ENCODE results near the gene USP49.
A peak's percentile ranks its signal among the peaks of the same experiment; 100 is the strongest.

The USP49 gene

DNA sequence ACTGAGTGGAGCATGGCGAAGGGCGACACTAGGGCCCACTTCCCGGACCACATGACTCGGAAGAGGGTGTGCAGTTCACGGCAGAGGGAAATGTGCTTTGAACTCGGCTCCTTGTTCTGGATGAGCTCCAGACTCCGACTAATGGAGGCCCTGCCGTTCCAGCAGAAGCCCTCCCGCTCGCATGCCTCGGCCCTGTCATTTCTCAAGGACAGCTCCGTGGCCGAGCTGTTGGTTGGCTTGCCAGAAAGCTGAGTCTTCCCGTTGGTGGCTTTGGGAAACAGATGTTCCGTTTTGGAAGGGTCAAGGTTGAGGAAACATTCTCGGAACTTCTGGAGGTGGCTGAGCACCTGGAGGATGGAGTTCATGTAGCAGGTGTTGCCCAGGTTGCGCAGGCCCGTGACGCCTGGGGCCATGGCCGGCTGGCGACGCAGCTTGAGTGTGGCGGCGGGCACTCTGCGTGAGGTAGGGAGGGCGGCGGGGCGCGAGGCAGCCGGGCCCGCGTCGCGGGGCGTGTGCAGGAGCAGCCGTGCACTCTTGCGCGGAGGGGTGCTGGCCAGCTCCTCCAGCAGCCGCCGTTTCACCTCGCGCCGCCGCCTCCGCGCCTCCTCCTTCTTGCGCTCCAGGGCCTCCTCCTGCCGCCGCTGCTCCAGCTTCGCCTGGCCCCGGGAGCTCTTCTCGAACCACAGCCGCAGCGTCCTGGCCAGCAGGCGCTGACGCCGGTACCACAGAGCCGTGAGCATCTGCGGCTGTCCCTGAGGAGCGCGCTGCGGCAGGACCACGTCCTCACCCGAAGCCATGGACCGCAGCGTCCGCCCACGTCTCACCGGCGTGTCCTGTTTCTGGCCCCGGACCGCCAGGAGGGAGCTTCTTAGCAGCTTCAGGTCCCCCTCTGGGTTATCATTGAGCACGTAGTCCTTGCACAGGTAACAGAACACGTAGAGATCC is 89.1 kb downstream of the USP49 start:
- no peak for DNase-seq

- DNase-seq, result no peak
Measured at GRCh38 chr6:41801380-41801779, 93.8 kb downstream of the USP49 start.

GRCh38 chr6:41799559-41799911 is 95.6 kb downstream of the USP49 start:
- no peak for DNase-seq

GRCh38 chr6:41798901-41799558 is 96.1 kb downstream of the USP49 start:
- DNase-seq, result no peak

- no peak for DNase-seq
Measured at GRCh38 chr6:41796474-41796873, 98.7 kb downstream of the USP49 start.

GRCh38 chr6:41791984-41792383 is 103.2 kb downstream of the USP49 start:
- no peak for DNase-seq

GRCh38 chr6:41791305-41791704 is 103.9 kb downstream of the USP49 start:
- DNase-seq, result no peak

- DNase-seq, result no peak
Measured at GRCh38 chr6:41790045-41790444, 105.1 kb downstream of the USP49 start.

DNA sequence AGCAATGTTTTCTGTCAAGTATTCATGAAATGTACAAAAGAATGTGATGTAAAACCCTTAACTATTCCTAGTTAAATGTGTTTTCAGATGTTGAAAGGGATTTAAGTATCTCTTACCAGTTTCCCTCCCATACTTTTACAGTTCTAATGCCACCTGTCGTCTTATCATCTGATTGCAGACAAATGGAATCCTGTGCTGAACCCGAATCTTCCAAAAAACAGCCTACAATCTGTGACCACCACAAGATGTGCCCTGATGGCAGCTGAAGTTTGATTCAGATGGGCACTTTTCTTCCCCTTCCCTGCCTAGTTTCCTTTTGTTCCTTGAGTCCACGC is 105.8 kb downstream of the USP49 start:
- no peak for DNase-seq

DNA sequence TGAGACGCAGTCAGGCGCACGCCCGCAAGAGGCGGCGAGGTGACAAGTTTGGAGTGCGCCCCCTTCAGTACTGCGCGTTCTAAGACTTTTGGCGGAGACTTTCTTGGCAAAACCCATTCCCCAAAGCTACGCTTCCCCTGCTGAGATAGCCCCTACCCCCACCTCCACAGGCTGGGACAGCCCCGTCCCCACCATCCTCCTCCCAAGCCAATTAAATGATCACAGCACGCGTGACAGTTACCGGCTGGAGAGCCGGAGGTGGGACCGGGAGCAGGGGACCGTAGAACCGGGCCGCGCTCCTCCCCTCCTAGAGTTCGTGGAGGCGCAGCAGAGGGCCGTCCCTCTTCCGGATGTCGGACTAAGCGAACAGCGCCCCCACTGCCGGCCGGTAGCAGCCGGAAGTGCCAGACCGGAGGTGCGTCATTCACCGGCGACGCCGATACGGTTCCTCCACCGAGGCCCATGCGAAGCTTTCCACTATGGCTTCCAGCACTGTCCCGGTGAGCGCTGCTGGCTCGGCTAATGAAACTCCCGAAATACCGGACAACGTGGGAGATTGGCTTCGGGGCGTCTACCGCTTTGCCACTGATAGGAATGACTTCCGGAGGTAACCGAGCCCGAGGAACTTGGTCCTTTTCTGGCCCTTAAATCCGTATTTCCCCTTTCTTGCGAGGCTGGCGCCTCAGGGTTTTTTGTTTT is 107.8 kb downstream of the USP49 start, which contains the start of gene TOMM6:
Gene TOMM6, plus strand, starts transcription at position 476 of the 699 bp plus-strand sequence. Its CDS starts 4 bp downstream, at position 480.
- peak; percentile 92 for DNase-seq

GRCh38 chr6:41786451-41787218 is 108.5 kb downstream of the USP49 start:
- DNase-seq, result peak; percentile 80

GRCh38 chr6:41785689-41786450 is 109.3 kb downstream of the USP49 start:
- DNase-seq, result no peak

DNA sequence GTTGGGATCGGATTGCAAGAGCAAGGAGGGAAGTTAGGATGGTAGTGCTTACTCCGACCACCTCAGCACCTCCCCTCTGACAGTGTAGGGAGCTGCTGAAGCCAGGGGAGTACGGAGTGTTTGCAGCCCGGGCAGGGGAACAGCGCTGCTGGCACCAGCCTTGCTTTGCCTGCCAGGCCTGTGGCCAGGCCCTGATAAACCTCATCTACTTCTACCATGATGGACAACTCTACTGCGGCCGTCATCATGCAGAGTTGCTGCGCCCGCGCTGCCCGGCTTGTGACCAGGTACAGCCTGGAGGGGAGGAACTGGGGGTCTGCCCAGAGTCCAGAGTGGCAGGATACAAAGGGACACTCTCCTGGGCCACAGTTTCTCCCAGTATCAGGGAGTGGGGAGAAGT is 109.9 kb downstream of the USP49 start:
- no peak for DNase-seq

DNA sequence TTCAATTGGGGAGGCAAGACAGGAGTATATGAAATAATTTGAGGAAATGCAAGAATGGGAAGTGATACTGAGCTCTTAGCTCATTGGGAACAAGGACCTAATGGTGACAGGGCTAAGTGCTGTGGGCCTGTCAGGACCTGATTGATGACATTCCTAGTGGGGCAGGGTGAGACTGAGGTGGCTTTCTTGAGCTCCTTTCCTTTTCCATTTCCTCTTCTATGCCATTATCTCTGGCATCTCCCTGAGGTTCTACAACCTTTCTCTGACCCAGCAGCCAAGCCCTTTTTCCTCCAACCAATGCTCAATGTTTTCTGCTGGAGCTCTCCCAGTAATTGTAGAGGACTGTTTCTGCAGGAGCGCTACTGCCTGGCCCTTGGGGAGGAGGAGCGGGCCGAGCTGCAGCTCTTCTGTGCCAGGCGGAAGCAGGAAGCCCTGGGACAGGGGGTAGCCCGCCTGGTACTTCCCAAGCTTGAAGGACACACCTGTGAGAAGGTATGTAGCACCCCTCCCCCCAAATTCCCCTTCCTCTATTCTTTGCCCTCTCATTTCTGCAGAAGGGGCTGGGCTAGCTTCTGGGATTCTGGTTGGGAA is 110.5 kb downstream of the USP49 start:
- DNase-seq, result no peak

GRCh38 chr6:41783106-41783780 is 111.9 kb downstream of the USP49 start:
- DNase-seq, result no peak

- DNase-seq, result no peak
Measured at GRCh38 chr6:41781366-41781730, 113.8 kb downstream of the USP49 start.

GRCh38 chr6:41780551-41781365 is 114.4 kb downstream of the USP49 start, which contains the start of gene PRICKLE4:
Gene PRICKLE4 (plus strand): TSS chr6:41780782. CDS start chr6:41783474, 2,692 bp downstream.
- peak; percentile 4 for DNase-seq

- peak; percentile 88 for DNase-seq
Measured at GRCh38 chr6:41779788-41780550, 115.2 kb downstream of the USP49 start, which contains the start of gene FRS3. Gene FRS3 (minus strand): TSS chr6:41779900. CDS start chr6:41776987, 2,913 bp downstream.

GRCh38 chr6:41779336-41779735 is 115.8 kb downstream of the USP49 start:
- DNase-seq, result no peak
